ENCODE data around the gene SPATA4.

The SPATA4 gene

GRCh38 chr4:176195184-176195978 is at the start of gene SPATA4:
Gene SPATA4 (minus strand): TSS chr4:176195585. CDS start chr4:176195562, 23 bp downstream.
- Histone ChIP-seq H3K27me3 (ENCODE audit: control insufficient read depth in 1 of 2, insufficient read depth in 2 of 2, low read length in 2 of 2) (peaks cover 0 to 10% of the 10 kb centered on the region in 2 donors), H3K27ac (ENCODE audit: low read depth, low read length) (peak within 1 kb of the TSS; percentile 61), H3K4me1 (ENCODE audit: control insufficient read depth in 1 of 2, insufficient read depth in 2 of 2, low read length in 2 of 2) (peaks cover 0 to 3% of the 10 kb centered on the region in 2 donors), H3K9me3 (ENCODE audit: control insufficient read depth in 1 of 2, low read length in 2 of 2) (no peaks in the 10 kb centered on the region), H3K36me3 (ENCODE audit: control insufficient read depth in 1 of 2, insufficient read depth in 2 of 2, low read length in 2 of 2) (no peaks in the 10 kb centered on the region), H3K9ac (ENCODE audit: low read depth in 1 of 2, low read length in 2 of 2) (peak within 1 kb of the TSS; percentile 34 to 48), H3K4me3 (ENCODE audit: low read depth in 1 of 2, low read length in 2 of 2) (peak within 1 kb of the TSS; percentile 78 to 91)

- H3K4me1 ChIP-seq (ENCODE audit: control insufficient read depth in 1 of 2, insufficient read depth in 2 of 2, low read length in 2 of 2) = no peaks in the 10 kb centered on the region
- no peaks in the 10 kb centered on the region for H3K9me3 ChIP-seq (ENCODE audit: control insufficient read depth in 1 of 2, low read length in 2 of 2)
- H3K36me3 ChIP-seq (ENCODE audit: control insufficient read depth in 1 of 2, insufficient read depth in 2 of 2, low read length in 2 of 2) = no peaks in the 10 kb centered on the region
- H3K9ac ChIP-seq (ENCODE audit: low read depth in 1 of 2, low read length in 2 of 2) = no peak overlapping the region
- H3K4me3 ChIP-seq (ENCODE audit: low read depth in 1 of 2, low read length in 2 of 2) = no peak overlapping the region
- no peaks in the 10 kb centered on the region for H3K27me3 ChIP-seq (ENCODE audit: control insufficient read depth in 1 of 2, insufficient read depth in 2 of 2, low read length in 2 of 2)
- H3K27ac ChIP-seq (ENCODE audit: low read depth, low read length) = no peak overlapping the region
Observed at GRCh38 chr4:176242764-176243347, 47.5 kb upstream of the SPATA4 start.

GRCh38 chr4:176241703-176242102 is 46.3 kb upstream of the SPATA4 start:
- H3K27me3 ChIP-seq (ENCODE audit: control insufficient read depth in 1 of 2, insufficient read depth in 2 of 2, low read length in 2 of 2) = no peaks in the 10 kb centered on the region
- H3K9ac ChIP-seq (ENCODE audit: low read depth in 1 of 2, low read length in 2 of 2) = no peak overlapping the region
- H3K36me3 ChIP-seq (ENCODE audit: control insufficient read depth in 1 of 2, insufficient read depth in 2 of 2, low read length in 2 of 2) = no peaks in the 10 kb centered on the region
- peaks cover 0 to 4% of the 10 kb centered on the region in 2 donors for H3K4me1 ChIP-seq (ENCODE audit: control insufficient read depth in 1 of 2, insufficient read depth in 2 of 2, low read length in 2 of 2)
- no peak overlapping the region for H3K4me3 ChIP-seq (ENCODE audit: low read depth in 1 of 2, low read length in 2 of 2)
- H3K9me3 ChIP-seq (ENCODE audit: control insufficient read depth in 1 of 2, low read length in 2 of 2) = no peaks in the 10 kb centered on the region
- no peak overlapping the region for H3K27ac ChIP-seq (ENCODE audit: low read depth, low read length)

- peaks cover 0 to 4% of the 10 kb centered on the region in 2 donors for H3K4me1 ChIP-seq (ENCODE audit: control insufficient read depth in 1 of 2, insufficient read depth in 2 of 2, low read length in 2 of 2)
- H3K36me3 ChIP-seq (ENCODE audit: control insufficient read depth in 1 of 2, insufficient read depth in 2 of 2, low read length in 2 of 2) = no peaks in the 10 kb centered on the region
- H3K9me3 ChIP-seq (ENCODE audit: control insufficient read depth in 1 of 2, low read length in 2 of 2) = no peaks in the 10 kb centered on the region
- H3K27ac ChIP-seq (ENCODE audit: low read depth, low read length) = no peak overlapping the region
- no peak overlapping the region for H3K9ac ChIP-seq (ENCODE audit: low read depth in 1 of 2, low read length in 2 of 2)
- H3K4me3 ChIP-seq (ENCODE audit: low read depth in 1 of 2, low read length in 2 of 2) = no peak overlapping the region
- no peaks in the 10 kb centered on the region for H3K27me3 ChIP-seq (ENCODE audit: control insufficient read depth in 1 of 2, insufficient read depth in 2 of 2, low read length in 2 of 2)
Observed at GRCh38 chr4:176238826-176239225, 43.4 kb upstream of the SPATA4 start.

GRCh38 chr4:176238157-176238610 is 42.8 kb upstream of the SPATA4 start:
- Histone ChIP-seq H3K27me3 (ENCODE audit: control insufficient read depth in 1 of 2, insufficient read depth in 2 of 2, low read length in 2 of 2) (no peaks in the 10 kb centered on the region), H3K4me3 (ENCODE audit: low read depth in 1 of 2, low read length in 2 of 2) (no peak overlapping the region), H3K27ac (ENCODE audit: low read depth, low read length) (no peak overlapping the region), H3K9ac (ENCODE audit: low read depth in 1 of 2, low read length in 2 of 2) (no peak overlapping the region), H3K4me1 (ENCODE audit: control insufficient read depth in 1 of 2, insufficient read depth in 2 of 2, low read length in 2 of 2) (peaks cover 0 to 4% of the 10 kb centered on the region in 2 donors), H3K9me3 (ENCODE audit: control insufficient read depth in 1 of 2, low read length in 2 of 2) (no peaks in the 10 kb centered on the region), H3K36me3 (ENCODE audit: control insufficient read depth in 1 of 2, insufficient read depth in 2 of 2, low read length in 2 of 2) (no peaks in the 10 kb centered on the region)

- no peaks in the 10 kb centered on the region for H3K27me3 ChIP-seq (ENCODE audit: control insufficient read depth in 1 of 2, insufficient read depth in 2 of 2, low read length in 2 of 2)
- no peak overlapping the region for H3K27ac ChIP-seq (ENCODE audit: low read depth, low read length)
- H3K4me3 ChIP-seq (ENCODE audit: low read depth in 1 of 2, low read length in 2 of 2) = no peak overlapping the region
- H3K36me3 ChIP-seq (ENCODE audit: control insufficient read depth in 1 of 2, insufficient read depth in 2 of 2, low read length in 2 of 2) = no peaks in the 10 kb centered on the region
- no peaks in the 10 kb centered on the region for H3K9me3 ChIP-seq (ENCODE audit: control insufficient read depth in 1 of 2, low read length in 2 of 2)
- no peak overlapping the region for H3K9ac ChIP-seq (ENCODE audit: low read depth in 1 of 2, low read length in 2 of 2)
- peaks cover 0 to 4% of the 10 kb centered on the region in 2 donors for H3K4me1 ChIP-seq (ENCODE audit: control insufficient read depth in 1 of 2, insufficient read depth in 2 of 2, low read length in 2 of 2)
Observed at GRCh38 chr4:176236946-176237345, 41.6 kb upstream of the SPATA4 start.

GRCh38 chr4:176230836-176231235 is 35.5 kb upstream of the SPATA4 start:
- Histone ChIP-seq H3K36me3 (ENCODE audit: control insufficient read depth in 1 of 2, insufficient read depth in 2 of 2, low read length in 2 of 2) (no peaks in the 10 kb centered on the region), H3K4me1 (ENCODE audit: control insufficient read depth in 1 of 2, insufficient read depth in 2 of 2, low read length in 2 of 2) (no peaks in the 10 kb centered on the region), H3K27me3 (ENCODE audit: control insufficient read depth in 1 of 2, insufficient read depth in 2 of 2, low read length in 2 of 2) (no peaks in the 10 kb centered on the region), H3K9me3 (ENCODE audit: control insufficient read depth in 1 of 2, low read length in 2 of 2) (no peaks in the 10 kb centered on the region), H3K9ac (ENCODE audit: low read depth in 1 of 2, low read length in 2 of 2) (no peak overlapping the region), H3K27ac (ENCODE audit: low read depth, low read length) (no peak overlapping the region), H3K4me3 (ENCODE audit: low read depth in 1 of 2, low read length in 2 of 2) (no peak overlapping the region)

DNA sequence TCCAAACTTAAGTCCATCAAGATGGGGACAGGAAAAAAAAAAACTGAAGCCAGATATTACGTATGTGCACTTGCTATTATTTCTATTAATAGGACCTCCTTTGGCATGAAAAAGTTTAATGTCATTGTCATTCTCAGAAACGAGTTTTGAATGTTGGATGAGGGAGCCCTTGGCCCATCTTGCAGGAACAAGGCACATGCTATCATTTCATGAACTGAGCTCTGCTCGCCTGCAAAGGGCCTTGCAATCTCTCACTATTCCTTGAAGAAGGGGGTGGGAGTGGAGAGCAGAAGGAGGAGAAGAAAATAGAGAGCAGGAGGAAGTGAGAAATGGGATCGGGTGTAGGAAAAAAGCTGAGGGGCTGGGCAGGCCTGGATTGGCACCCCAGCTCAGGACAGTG is 34.3 kb upstream of the SPATA4 start:
- Histone ChIP-seq H3K4me1 (ENCODE audit: control insufficient read depth in 1 of 2, insufficient read depth in 2 of 2, low read length in 2 of 2) (no peaks in the 10 kb centered on the region), H3K9ac (ENCODE audit: low read depth in 1 of 2, low read length in 2 of 2) (no peak overlapping the region), H3K36me3 (ENCODE audit: control insufficient read depth in 1 of 2, insufficient read depth in 2 of 2, low read length in 2 of 2) (no peaks in the 10 kb centered on the region), H3K27ac (ENCODE audit: low read depth, low read length) (no peak overlapping the region), H3K9me3 (ENCODE audit: control insufficient read depth in 1 of 2, low read length in 2 of 2) (no peaks in the 10 kb centered on the region), H3K27me3 (ENCODE audit: control insufficient read depth in 1 of 2, insufficient read depth in 2 of 2, low read length in 2 of 2) (no peaks in the 10 kb centered on the region), H3K4me3 (ENCODE audit: low read depth in 1 of 2, low read length in 2 of 2) (no peak overlapping the region)

DNA sequence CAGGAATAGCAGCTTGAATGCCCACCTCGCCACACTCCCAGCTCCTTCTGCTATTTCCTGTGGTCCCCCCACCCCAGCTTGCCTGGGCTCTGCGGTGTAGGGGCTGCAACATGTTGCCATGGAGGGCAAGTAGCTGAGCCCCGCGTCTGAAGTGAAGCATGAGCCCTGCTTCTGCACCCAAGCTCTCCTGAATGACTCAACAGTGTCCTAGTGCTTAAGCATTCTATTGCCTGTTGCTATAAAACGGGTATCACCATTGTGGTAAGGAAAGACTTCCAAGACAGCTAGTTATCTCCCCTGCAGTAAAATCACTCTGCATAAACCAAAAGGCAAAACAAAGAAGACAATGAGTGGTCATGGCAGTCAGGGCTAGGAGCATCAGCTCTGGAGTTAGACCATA is 31.4 kb upstream of the SPATA4 start:
- no peak overlapping the region for H3K4me3 ChIP-seq (ENCODE audit: low read depth in 1 of 2, low read length in 2 of 2)
- no peaks in the 10 kb centered on the region for H3K9me3 ChIP-seq (ENCODE audit: control insufficient read depth in 1 of 2, low read length in 2 of 2)
- H3K27me3 ChIP-seq (ENCODE audit: control insufficient read depth in 1 of 2, insufficient read depth in 2 of 2, low read length in 2 of 2) = no peaks in the 10 kb centered on the region
- no peak overlapping the region for H3K27ac ChIP-seq (ENCODE audit: low read depth, low read length)
- H3K36me3 ChIP-seq (ENCODE audit: control insufficient read depth in 1 of 2, insufficient read depth in 2 of 2, low read length in 2 of 2) = no peaks in the 10 kb centered on the region
- no peaks in the 10 kb centered on the region for H3K4me1 ChIP-seq (ENCODE audit: control insufficient read depth in 1 of 2, insufficient read depth in 2 of 2, low read length in 2 of 2)
- no peak overlapping the region for H3K9ac ChIP-seq (ENCODE audit: low read depth in 1 of 2, low read length in 2 of 2)

- Histone ChIP-seq H3K27ac (ENCODE audit: low read depth, low read length) (no peak overlapping the region), H3K4me3 (ENCODE audit: low read depth in 1 of 2, low read length in 2 of 2) (no peak overlapping the region), H3K36me3 (ENCODE audit: control insufficient read depth in 1 of 2, insufficient read depth in 2 of 2, low read length in 2 of 2) (no peaks in the 10 kb centered on the region)
Observed at GRCh38 chr4:176223561-176223960, 28.2 kb upstream of the SPATA4 start.

More at GRCh38 chr4:176223561-176223960, 28.2 kb upstream of the SPATA4 start:
- Histone ChIP-seq H3K9me3 (ENCODE audit: control insufficient read depth in 1 of 2, low read length in 2 of 2) (no peaks in the 10 kb centered on the region), H3K27me3 (ENCODE audit: control insufficient read depth in 1 of 2, insufficient read depth in 2 of 2, low read length in 2 of 2) (no peaks in the 10 kb centered on the region), H3K4me1 (ENCODE audit: control insufficient read depth in 1 of 2, insufficient read depth in 2 of 2, low read length in 2 of 2) (no peaks in the 10 kb centered on the region), H3K9ac (ENCODE audit: low read depth in 1 of 2, low read length in 2 of 2) (no peak overlapping the region)

All from duodenal mucosa (tissue), 2 donors.